Activated CD4-positive, alpha-beta T cell treated with anti-CD3 and anti-CD28 coated beads, Interleukin-2, amount 50 U/mL, for 24 hours (primary cell): ENCODE measurements around the gene TIGD6.
A peak's percentile ranks its signal among the peaks of the same experiment; 100 is the strongest.
"Not testable (repeated sequence)": the region's sequence is repeated elsewhere in the genome, so short reads cannot be mapped to it uniquely, and the experiment has no call there.

Experiments used
- DNase-seq, 2 donors: peaks; one replicate each; pipeline ENCODE4 v3.0.0-alpha.2; 2020; ENCODE audit warnings: low read depth in 1 of 2, low spot score in 1 of 2

TIGD6 gene

GRCh38 chr5:150000256-150000989 is at the start of gene TIGD6, which contains the start of gene HMGXB3:
Gene TIGD6, minus strand, starts transcription at chr5:150000654. Its CDS starts 4,306 bp downstream, at chr5:149996348.
Gene HMGXB3, plus strand, starts transcription at chr5:150000739. Its CDS starts 4,114 bp downstream, at chr5:150004853.
- peak; percentile 77 to 85 for DNase-seq

- DNase-seq, result no peak
Measured at GRCh38 chr5:150046031-150046430, 45.6 kb upstream of the TIGD6 start.

- no peak for DNase-seq
Measured at GRCh38 chr5:150045549-150045948, 45.1 kb upstream of the TIGD6 start.

GRCh38 chr5:150044712-150045111 is 44.3 kb upstream of the TIGD6 start:
- DNase-seq, result no peak

- DNase-seq, result no peak
Measured at GRCh38 chr5:150044329-150044681, 43.9 kb upstream of the TIGD6 start.

- DNase-seq, result no peak
Measured at GRCh38 chr5:150043657-150044328, 43.3 kb upstream of the TIGD6 start.

- DNase-seq, result no peak
Measured at GRCh38 chr5:150042459-150042858, 42.0 kb upstream of the TIGD6 start.

- no peak for DNase-seq
Measured at GRCh38 chr5:150038547-150038946, 38.1 kb upstream of the TIGD6 start.

- DNase-seq, result no peak
Measured at GRCh38 chr5:150036513-150036912, 36.1 kb upstream of the TIGD6 start.

- no peak for DNase-seq
Measured at GRCh38 chr5:150035139-150035895, 34.9 kb upstream of the TIGD6 start.

- DNase-seq, result no peak
Measured at GRCh38 chr5:150034662-150035061, 34.2 kb upstream of the TIGD6 start.

GRCh38 chr5:150033334-150033733 is 32.9 kb upstream of the TIGD6 start:
- DNase-seq, result no peak

GRCh38 chr5:150028047-150028446 is 27.6 kb upstream of the TIGD6 start:
- DNase-seq, result not testable (repeated sequence)

GRCh38 chr5:150026682-150027172 is 26.3 kb upstream of the TIGD6 start:
- no peak for DNase-seq

- DNase-seq, result no peak
Measured at GRCh38 chr5:150024346-150024984, 24.0 kb upstream of the TIGD6 start.

GRCh38 chr5:150023136-150023535 is 22.7 kb upstream of the TIGD6 start:
- DNase-seq, result no peak

GRCh38 chr5:150022681-150023080 is 22.2 kb upstream of the TIGD6 start:
- no peak for DNase-seq

GRCh38 chr5:150022158-150022531 is 21.7 kb upstream of the TIGD6 start:
- no peak for DNase-seq

- no peak for DNase-seq
Measured at GRCh38 chr5:150021491-150022157, 21.2 kb upstream of the TIGD6 start.

GRCh38 chr5:150020249-150020648 is 19.8 kb upstream of the TIGD6 start:
- no peak for DNase-seq
